ENCODE data around the gene POFUT1.

Gene POFUT1

GRCh38 chr20:32285082-32285620, 77.5 kb downstream of the POFUT1 start:
- DNase-seq: no peak

- DNase-seq: no peak
These were observed 78.1 kb downstream of the POFUT1 start for GRCh38 chr20:32285621-32286371.

- no peak for DNase-seq
These were observed 79.6 kb downstream of the POFUT1 start for GRCh38 chr20:32287231-32287638.

All from eye (tissue), 1 donor.